IPS-20b (cell line): ENCODE measurements around the gene NUDT21.
A peak's percentile ranks its signal among the peaks of the same experiment; 100 is the strongest.

Experiments used
- H3K27ac ChIP-seq: one replicate; pipeline ENCODE4 v1.5.1; 2013; ENCODE audit warnings: low read length
- H3K27me3 ChIP-seq: 2 replicates; pipeline ENCODE4 v1.6.1; 2013; ENCODE audit warnings: mild to moderate bottlenecking, low read length, inconsistent platforms; ENCODE audit not compliant: insufficient read depth
- H3K36me3 ChIP-seq: 2 replicates; pipeline ENCODE4 v1.6.1; 2013; ENCODE audit warnings: low read depth, mild to moderate bottlenecking, inconsistent platforms, low read length, moderate library complexity; ENCODE audit not compliant: insufficient read depth
- H3K4me1 ChIP-seq: 2 replicates; pipeline ENCODE4 v1.6.1; 2013; ENCODE audit warnings: mild to moderate bottlenecking, control low read depth, inconsistent platforms, low read length, moderate library complexity; ENCODE audit not compliant: insufficient read depth
- H3K4me3 ChIP-seq: 2 replicates; pipeline ENCODE4 v1.5.1; 2013; ENCODE audit warnings: mild to moderate bottlenecking, low read length, inconsistent platforms
- H3K9ac ChIP-seq: 2 replicates; pipeline ENCODE4 v1.6.1; 2013; ENCODE audit warnings: low read depth, mild to moderate bottlenecking, inconsistent platforms, low read length, moderate library complexity
- H3K9me3 ChIP-seq: 2 replicates; pipeline ENCODE4 v1.6.1; 2013; ENCODE audit warnings: mild to moderate bottlenecking, low read depth, low read length, inconsistent platforms; ENCODE audit not compliant: insufficient read depth

NUDT21 gene

DNA sequence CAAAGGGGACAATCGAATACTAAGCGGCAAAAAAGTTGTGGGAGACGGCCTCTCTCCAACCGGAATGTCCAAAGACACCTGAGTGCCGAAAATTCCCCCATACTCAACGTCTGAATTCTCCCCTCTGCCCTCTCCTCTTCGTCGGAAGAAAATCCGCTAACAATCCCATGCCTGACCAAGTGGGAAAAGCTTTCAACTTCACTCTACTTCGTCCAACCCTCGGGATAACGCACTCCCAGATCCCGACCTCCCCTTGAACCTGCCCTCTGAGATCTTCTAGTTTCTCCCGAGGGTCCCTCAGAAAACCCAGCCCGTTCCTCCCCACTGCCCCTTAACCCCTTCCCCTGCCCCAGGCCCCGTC, 26.7 kb downstream of the NUDT21 start:
- Histone ChIP-seq H3K36me3 (0 out of 2 replicates have a peak, but pooled peaks cover 6% of the 10 kb centered on the region), H3K9ac (peak overlapping the region; percentile 56; the same call in 1 of the 2 replicates), H3K27ac (no peak overlapping the region), H3K9me3 (no peaks in the 10 kb centered on the region), H3K4me1 (peaks cover 20% of the 10 kb centered on the region), H3K27me3 (peaks cover 31% of the 10 kb centered on the region), H3K4me3 (peak overlapping the region; percentile 83)

DNA sequence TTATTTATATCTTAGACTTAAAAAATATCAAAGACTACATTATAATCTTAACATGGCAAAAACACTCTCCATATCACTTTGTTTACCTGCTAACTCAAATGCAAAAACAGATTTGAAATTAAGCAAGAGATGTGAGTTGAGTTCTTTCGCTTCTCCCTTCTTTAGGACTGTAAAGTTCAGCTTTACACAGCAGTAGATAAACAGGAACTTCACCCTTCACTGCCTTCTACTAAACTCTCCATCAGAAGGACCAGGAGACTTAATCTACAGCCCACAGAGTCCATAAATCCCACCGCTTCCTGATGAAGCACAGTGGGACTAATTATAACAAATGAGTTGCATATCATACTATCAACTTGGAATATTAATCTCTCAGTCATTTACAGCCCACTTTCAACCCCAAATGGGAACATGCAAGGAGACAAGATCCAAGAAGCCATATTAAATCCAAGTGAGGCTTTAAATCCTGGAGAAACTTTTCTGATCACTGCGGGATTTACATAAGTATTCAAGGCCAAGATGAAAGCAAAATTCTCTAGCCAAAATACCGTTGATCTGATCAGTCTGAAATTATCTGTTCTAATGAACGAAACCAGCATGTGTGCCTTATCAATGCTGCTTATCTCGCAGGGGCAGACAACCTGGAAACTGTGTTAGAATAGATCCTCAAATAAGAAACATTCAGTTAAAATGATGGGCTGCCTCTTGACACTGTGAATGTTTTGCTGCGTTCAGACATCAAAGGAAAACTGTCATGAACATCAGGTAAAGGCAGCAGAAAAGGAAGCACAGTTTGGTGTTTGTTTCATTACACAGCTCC, 27.3 kb downstream of the NUDT21 start:
- no peaks in the 10 kb centered on the region for H3K9me3 ChIP-seq
- H3K9ac ChIP-seq, result peak overlapping the region; percentile 56; the same call in 1 of the 2 replicates
- H3K27me3 ChIP-seq, result peaks cover 31% of the 10 kb centered on the region
- 0 out of 2 replicates have a peak, but pooled peaks cover 3% of the 10 kb centered on the region for H3K36me3 ChIP-seq
- peak overlapping the region; percentile 83 for H3K4me3 ChIP-seq
- H3K27ac ChIP-seq, result no peak overlapping the region
- H3K4me1 ChIP-seq, result peaks cover 20% of the 10 kb centered on the region

DNA sequence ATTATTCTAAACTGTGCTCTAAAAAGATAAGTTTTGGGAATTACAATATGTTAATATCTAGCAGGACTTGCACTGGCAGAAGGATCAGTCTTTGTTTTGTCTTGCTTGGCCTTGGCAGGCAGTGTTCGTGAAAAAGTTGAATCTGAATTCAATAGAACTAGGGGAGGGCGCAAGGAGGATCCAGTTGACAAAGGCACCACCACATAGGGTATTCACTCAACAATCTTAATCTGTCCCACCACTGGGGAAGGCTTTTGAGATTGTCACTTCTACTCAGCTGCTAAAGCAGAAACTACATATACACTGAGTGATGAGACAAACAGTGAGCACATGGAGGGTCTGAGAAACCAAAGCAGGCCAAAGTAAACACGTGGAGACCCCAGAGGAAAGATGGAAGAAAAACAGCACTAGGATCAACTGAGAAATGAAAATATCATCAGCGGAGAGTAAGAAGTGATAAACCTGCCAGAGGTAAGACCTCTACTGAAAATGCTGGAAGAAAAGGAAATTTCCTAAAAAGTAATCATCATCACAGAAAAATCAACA, 28.2 kb downstream of the NUDT21 start:
- Histone ChIP-seq H3K27me3 (peaks cover 31% of the 10 kb centered on the region), H3K4me3 (no peak overlapping the region), H3K4me1 (peaks cover 20% of the 10 kb centered on the region), H3K9me3 (no peaks in the 10 kb centered on the region), H3K9ac (no peak overlapping the region), H3K27ac (no peak overlapping the region), H3K36me3 (no peaks in the 10 kb centered on the region)

DNA sequence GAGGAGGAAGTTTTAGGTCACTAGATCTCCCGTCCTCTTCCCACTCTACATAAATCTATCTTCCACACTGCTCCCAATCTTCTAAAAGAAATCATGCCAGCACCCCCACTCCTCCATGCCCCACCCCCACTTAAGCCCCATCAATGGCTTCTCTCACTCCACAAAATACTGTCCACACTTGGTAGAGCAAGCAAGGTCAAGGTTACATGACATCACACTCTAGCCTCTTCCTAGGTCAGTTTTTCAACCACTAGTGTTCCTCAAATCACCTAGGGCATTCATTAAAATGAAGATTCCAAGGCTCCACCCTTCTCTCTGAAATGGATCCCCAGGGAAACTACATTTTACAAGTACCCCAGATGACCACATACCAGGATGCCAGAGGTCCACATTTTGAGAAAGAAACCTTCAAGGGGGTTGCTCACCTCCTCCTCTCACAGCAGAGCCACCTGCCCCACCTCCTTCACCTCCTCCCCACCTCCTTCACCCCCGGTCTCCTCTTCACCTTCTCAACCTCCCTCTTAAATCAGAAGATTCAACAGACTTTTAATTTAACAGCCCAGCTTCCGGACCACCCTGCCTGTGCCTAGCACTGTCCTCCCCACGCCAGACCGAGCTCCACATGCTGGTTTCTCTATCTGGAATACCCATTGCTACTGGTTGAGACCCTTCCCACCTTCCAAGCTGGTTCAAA, 29.0 kb downstream of the NUDT21 start:
- Histone ChIP-seq H3K9me3 (no peaks in the 10 kb centered on the region), H3K4me1 (peaks cover 20% of the 10 kb centered on the region), H3K36me3 (no peaks in the 10 kb centered on the region), H3K27me3 (peaks cover 31% of the 10 kb centered on the region), H3K27ac (no peak overlapping the region), H3K4me3 (no peak overlapping the region), H3K9ac (no peak overlapping the region)

DNA sequence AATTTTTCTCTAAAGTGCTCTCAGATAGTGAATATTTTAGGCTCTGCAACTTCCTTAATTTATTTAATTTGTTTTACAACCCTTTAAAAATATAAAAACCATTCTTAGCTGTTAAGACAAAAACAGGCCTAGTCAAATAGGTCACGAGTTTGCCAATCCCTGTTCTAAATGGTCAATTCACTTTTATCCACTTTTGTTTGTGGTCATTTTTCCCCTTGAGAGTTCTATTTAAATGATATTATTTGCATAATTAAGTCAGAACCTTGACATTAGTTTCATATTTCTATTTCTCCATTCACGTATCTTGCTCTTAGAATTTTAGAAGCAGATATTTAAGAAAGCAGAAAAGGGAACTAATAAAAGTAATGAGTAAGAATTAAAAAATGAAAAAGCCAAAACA, 29.8 kb downstream of the NUDT21 start:
- H3K27ac ChIP-seq, result no peak overlapping the region
- no peak overlapping the region for H3K9ac ChIP-seq
- no peaks in the 10 kb centered on the region for H3K9me3 ChIP-seq
- peaks cover 29% of the 10 kb centered on the region for H3K27me3 ChIP-seq
- peaks cover 20% of the 10 kb centered on the region for H3K4me1 ChIP-seq
- no peaks in the 10 kb centered on the region for H3K36me3 ChIP-seq
- no peak overlapping the region for H3K4me3 ChIP-seq

DNA sequence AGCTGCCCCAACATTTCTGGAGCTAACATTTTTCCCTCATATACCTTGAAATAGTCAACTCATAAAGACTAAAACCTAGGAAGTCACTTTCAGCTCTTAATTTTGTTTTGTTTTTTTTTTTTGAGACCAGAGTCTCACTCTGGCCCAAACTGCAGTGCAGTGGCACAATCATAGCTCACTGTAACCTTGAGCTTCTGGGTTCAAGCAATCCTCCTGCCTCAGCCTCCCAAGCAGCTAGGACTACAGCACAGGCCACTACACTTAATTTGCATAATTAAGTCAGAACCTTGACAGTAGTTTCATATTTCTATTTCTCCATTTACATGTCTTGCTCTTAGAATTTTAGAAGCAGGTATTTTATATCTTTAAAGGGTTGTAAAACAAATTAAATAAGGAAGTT, 30.5 kb downstream of the NUDT21 start:
- H3K4me3 ChIP-seq, result no peak overlapping the region
- H3K9me3 ChIP-seq, result no peaks in the 10 kb centered on the region
- peaks cover 24% of the 10 kb centered on the region for H3K27me3 ChIP-seq
- peaks cover 20% of the 10 kb centered on the region for H3K4me1 ChIP-seq
- H3K27ac ChIP-seq, result no peak overlapping the region
- H3K36me3 ChIP-seq, result no peaks in the 10 kb centered on the region
- H3K9ac ChIP-seq, result no peak overlapping the region

DNA sequence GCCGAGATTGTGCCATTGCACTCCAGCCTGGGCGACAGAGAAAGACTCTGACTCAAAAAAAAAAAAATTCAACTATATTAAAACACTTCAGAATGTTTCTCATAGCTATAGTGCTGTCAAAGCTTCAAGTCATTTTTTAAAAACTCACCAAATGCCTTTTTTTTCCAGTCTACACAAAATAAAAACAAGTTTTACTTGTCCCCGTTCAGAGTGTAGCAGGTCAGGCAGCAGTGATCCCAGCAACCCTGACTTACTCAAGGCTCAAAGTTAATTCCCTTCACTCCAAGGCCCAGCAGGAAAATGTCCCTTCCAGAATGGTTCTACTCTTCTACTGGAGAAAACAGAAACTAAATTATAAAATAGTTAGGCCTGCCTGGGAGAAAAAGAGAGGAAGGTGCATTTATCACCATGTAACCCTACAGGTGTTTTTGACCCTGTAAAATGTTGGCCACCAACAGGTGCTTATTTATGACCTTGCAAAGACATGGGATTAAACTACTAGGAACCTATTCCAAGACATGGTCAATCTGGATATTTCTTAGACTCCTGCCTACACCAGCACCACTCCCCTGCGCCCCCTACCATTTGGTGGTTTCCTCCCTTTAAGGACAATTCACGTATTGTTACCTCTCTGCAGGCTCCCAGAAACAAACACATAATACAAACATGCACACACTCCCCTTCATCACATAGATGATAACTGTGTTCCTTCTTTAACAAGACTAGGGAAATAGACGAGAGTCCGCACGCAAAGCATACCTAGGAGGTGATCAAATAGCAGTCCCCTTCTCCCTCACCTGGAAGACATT, 31.2 kb downstream of the NUDT21 start:
- H3K27ac ChIP-seq, result no peak overlapping the region
- no peak overlapping the region for H3K9ac ChIP-seq
- H3K4me3 ChIP-seq, result no peak overlapping the region
- no peaks in the 10 kb centered on the region for H3K9me3 ChIP-seq
- peaks cover 24% of the 10 kb centered on the region for H3K4me1 ChIP-seq
- H3K36me3 ChIP-seq, result no peaks in the 10 kb centered on the region
- peaks cover 24% of the 10 kb centered on the region for H3K27me3 ChIP-seq

DNA sequence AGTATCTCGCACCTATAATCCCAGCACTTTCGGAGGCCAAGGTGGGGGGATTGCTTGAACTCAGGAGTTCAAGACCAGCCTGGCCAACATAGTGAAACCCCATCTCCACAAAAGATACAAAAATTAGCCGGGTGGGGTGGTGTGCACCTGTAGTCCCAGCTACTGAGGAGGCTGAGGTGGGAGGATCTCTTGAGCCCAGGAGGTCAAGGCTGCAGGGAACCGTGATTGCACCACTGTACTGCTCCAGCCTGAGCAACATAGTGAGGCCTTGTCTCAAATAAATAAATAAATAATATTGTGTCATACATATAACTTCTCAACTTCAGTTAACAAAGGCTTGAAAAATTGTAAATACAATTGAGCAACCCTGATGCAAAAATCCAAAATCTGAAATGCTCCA, 34.0 kb downstream of the NUDT21 start:
- Histone ChIP-seq H3K4me3 (no peak overlapping the region), H3K9ac (no peak overlapping the region), H3K27me3 (no peaks in the 10 kb centered on the region), H3K9me3 (no peaks in the 10 kb centered on the region), H3K4me1 (peaks cover 15% of the 10 kb centered on the region), H3K27ac (no peak overlapping the region), H3K36me3 (no peaks in the 10 kb centered on the region)

DNA sequence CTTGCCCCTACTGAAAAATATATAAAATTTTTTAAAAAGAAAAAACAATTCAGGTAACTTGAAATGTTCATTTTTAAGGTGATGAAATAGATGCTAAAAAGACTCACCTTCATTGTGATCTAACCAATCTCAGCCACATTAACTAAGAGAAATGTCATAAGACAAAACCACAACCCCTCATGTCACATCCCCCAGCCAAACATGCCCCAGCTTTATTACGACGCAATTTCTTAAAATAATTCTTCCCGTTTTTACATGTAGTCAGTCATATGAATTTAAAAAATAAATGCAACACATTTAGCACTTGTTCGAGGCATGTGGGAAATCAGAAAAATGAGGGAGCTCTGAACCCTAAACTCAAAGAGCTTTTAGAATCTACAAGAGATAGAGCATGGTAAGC, 35.3 kb downstream of the NUDT21 start:
- Histone ChIP-seq H3K36me3 (no peaks in the 10 kb centered on the region), H3K27me3 (no peaks in the 10 kb centered on the region), H3K27ac (no peak overlapping the region), H3K9me3 (no peaks in the 10 kb centered on the region), H3K4me3 (no peak overlapping the region), H3K9ac (no peak overlapping the region), H3K4me1 (peaks cover 9% of the 10 kb centered on the region; the same call in 1 of the 2 replicates)

DNA sequence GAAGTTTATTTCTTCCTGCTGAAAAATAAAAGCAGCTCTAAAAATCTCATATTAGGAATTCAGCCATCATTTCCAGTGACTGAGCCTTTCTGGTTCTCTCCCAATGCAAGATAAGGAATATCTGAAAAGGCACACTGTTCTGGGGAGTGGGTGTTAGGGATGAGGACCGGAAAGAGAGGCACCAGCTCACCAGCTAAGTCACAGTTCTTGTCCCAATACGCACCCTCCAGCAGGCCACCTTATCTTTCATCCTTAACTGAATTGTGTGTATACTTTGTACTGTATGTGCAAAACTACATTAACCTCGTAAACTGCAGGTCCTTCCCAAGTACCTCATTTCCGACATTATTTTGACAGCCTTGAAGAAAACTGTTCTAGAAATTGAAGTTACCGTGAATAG, 36.8 kb downstream of the NUDT21 start:
- no peak overlapping the region for H3K4me3 ChIP-seq
- H3K4me1 ChIP-seq, result peaks cover 5% of the 10 kb centered on the region; the same call in 1 of the 2 replicates
- no peaks in the 10 kb centered on the region for H3K27me3 ChIP-seq
- peaks cover under 1% of the 10 kb centered on the region; the same call in 1 of the 2 replicates for H3K36me3 ChIP-seq
- H3K9ac ChIP-seq, result no peak overlapping the region
- H3K27ac ChIP-seq, result no peak overlapping the region
- no peaks in the 10 kb centered on the region for H3K9me3 ChIP-seq

DNA sequence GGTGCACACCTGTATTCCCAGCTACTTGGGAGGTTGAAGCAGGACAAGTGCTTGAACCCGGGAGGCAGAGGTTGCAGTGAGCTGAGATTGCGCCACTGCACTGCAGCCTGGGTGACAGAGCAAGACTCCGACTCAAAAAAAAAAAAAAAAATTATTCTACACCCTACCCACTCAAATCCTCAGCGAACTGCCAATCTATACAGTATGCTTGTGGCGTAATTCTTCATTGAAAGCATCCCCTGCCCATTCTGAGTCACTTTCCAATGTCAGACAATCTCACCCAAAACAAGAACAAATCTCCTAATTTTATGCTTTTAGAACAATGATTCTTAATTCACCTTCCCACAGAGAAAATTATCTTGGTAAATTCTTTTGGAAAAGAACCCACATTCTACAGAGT, 37.8 kb downstream of the NUDT21 start:
- H3K4me3 ChIP-seq, result no peak overlapping the region
- H3K4me1 ChIP-seq, result peaks cover 5% of the 10 kb centered on the region; the same call in 1 of the 2 replicates
- H3K27ac ChIP-seq, result no peak overlapping the region
- no peaks in the 10 kb centered on the region for H3K9me3 ChIP-seq
- H3K27me3 ChIP-seq, result no peaks in the 10 kb centered on the region
- peaks cover 7% of the 10 kb centered on the region; the same call in 1 of the 2 replicates for H3K36me3 ChIP-seq
- H3K9ac ChIP-seq, result no peak overlapping the region
